ENCODE data around the gene COL3A1.

COL3A1 gene

DNA sequence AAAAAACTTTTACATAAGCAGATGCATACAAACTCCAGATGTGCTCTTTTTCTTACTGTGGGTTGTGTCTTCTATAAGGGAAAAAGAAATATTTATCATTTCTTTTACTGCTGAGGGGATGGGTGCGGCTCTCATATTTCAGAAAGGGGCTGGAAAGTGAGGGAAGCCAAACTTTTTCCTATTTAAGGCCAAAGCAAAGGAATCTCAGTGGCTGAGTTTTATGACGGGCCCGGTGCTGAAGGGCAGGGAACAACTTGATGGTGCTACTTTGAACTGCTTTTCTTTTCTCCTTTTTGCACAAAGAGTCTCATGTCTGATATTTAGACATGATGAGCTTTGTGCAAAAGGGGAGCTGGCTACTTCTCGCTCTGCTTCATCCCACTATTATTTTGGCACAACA is at the start of gene COL3A1:
TSS of gene COL3A1 (plus strand) at position 210 of the 400 bp plus-strand sequence. CDS start at position 327, 117 bp downstream.
- no peak for DNase-seq (ENCODE audit: extremely low read depth in 1 of 2, low read depth in 1 of 2)

- no peak for DNase-seq (ENCODE audit: extremely low read depth in 1 of 2, low read depth in 1 of 2)
Observed at GRCh38 chr2:188928643-188929042, 45.5 kb upstream of the COL3A1 start.

GRCh38 chr2:188931361-188931760 is 42.8 kb upstream of the COL3A1 start:
- no peak for DNase-seq (ENCODE audit: extremely low read depth in 1 of 2, low read depth in 1 of 2)

- no peak for DNase-seq (ENCODE audit: extremely low read depth in 1 of 2, low read depth in 1 of 2)
Observed at GRCh38 chr2:188937228-188938220, 36.6 kb upstream of the COL3A1 start.

DNA sequence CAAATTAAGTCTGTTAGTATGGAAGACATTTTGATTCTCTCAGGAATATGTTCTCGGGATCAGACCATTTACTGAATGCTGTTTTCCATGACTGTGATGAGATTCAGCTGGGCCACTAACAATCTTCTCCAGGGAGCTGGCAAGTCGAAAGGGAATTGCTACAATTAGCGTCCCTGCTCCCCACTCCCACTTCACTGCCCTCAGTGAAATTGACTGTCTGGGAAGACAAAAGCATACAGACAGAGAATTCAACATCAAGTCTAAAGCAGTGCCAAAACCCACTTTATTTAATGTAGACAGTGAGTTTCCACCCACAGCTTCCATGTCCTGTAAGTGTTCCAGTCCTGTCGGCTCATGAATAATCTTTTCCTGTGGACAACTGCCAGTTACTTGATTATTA is 34.0 kb upstream of the COL3A1 start:
- no peak for DNase-seq (ENCODE audit: extremely low read depth in 1 of 2, low read depth in 1 of 2)

GRCh38 chr2:188944442-188944841 is 29.7 kb upstream of the COL3A1 start:
- no peak for DNase-seq (ENCODE audit: extremely low read depth in 1 of 2, low read depth in 1 of 2)

DNA sequence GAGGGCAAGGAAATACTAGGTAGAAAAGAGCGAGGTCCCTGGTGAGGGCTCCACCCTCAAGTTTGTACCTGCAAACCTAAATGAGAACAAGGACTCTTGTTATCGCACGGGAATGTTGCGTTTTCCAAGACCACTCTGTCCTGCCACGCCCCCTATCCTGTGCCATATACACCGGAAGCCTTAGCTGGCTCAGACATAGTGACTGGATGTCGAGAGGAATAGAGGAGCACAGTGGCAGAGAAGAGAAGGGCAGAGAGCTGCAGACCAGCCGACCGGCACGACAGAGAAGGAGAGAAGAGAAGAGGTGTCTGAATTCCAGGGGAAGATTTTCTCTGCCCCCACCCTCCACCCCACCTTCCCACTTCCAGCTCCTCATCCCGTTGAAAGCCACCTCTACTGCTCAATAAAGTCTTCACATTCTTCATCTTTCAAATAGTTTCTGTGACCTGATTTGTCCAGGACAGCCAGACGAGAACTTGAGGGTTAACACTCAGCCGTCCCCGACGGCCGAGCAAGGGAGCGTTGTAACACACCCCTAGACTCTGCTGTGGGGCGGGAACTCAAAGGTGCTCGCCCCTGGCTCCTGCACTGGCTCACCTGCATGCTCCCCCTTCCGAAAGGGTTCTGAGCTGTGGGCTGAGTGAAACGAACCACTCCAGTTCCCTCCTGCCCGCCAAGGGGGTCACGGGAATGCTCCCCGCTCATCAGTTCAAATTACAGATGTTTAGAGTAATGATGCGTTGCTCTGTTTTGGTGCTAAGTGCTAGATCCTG is 24.9 kb upstream of the COL3A1 start:
- DNase-seq (ENCODE audit: extremely low read depth in 1 of 2, low read depth in 1 of 2): no peak

DNA sequence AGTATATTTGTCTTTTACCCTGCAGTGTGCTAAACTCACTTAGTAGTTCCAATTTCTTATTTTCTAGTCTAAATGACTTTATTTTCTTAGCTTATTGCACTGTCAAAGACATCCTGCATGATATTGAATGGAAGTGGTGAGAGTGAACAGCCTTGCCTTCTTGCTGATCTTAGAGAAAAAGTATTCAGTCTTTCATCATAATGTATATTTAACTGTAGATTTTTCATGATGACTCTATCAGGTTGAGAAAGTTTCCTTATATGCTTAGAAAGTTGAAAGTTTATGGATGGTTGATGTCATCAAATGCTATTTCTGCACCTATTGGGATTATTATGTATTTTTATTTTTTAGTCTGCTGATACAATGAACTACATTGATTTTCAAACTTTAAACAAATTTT is 21.3 kb upstream of the COL3A1 start:
- no peak for DNase-seq (ENCODE audit: extremely low read depth in 1 of 2, low read depth in 1 of 2)

DNA sequence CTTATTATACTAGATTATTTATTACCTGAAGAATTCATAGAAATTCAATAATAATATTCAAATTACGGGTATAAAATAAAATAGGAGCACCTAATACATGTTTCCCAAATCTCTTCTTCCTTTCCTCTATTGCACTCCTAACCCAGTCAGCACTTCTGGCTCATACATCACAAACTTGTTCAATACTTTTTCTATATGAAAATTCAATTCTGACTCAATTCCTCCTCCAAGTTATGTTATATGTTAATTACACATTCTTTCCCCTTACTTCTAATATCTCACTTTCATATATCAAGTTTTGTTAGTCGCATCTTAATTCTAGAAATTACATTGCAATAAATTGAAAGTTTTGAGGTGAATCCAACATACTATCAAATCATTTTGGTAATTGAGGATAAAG is 17.9 kb upstream of the COL3A1 start:
- DNase-seq (ENCODE audit: extremely low read depth in 1 of 2, low read depth in 1 of 2): no peak

GRCh38 chr2:188956961-188957360 is 17.2 kb upstream of the COL3A1 start:
- DNase-seq (ENCODE audit: extremely low read depth in 1 of 2, low read depth in 1 of 2): no peak

GRCh38 chr2:188957646-188958045 is 16.5 kb upstream of the COL3A1 start:
- no peak for DNase-seq (ENCODE audit: extremely low read depth in 1 of 2, low read depth in 1 of 2)

DNA sequence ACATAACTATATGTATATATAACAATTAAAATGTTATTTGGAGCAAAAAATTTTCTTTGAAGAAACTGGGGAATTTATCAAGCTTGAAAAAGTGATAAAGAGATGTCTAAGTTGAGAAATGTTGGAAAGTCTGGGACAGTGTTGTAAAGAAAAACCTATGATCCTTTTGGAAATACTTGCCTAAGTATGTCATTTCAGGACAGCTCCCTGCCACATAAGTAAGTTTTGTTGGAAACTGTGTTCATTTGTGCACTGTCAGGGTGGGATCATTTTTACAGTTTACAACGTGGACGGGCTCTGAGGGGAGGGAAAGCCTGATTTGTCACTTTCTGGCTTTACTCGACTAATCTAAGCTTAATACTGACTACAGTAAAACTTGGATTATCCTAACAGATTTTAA is 10.4 kb upstream of the COL3A1 start:
- DNase-seq (ENCODE audit: extremely low read depth in 1 of 2, low read depth in 1 of 2): no peak

GRCh38 chr2:188964976-188965546 is 9.1 kb upstream of the COL3A1 start:
- no peak for DNase-seq (ENCODE audit: extremely low read depth in 1 of 2, low read depth in 1 of 2)

DNA sequence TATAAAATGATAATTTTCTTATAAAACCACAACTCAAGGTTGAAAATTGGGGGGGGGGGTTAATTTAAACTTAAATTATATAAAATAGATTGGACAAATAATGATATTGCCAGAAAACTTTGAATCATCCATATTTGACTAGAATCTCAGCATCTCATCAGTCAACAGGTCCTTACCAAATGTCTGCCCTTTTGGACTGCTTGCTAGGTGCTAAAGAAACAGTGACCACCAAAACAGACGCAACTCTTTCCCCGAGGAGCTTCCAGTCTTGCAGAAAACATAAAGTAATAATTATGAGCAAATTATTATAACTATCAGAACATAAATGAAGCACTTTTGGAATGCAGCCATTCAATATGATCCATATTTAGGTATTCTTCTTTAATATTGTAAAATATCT is 8.6 kb upstream of the COL3A1 start:
- DNase-seq (ENCODE audit: extremely low read depth in 1 of 2, low read depth in 1 of 2): no peak

GRCh38 chr2:188966079-188966571 is 8.0 kb upstream of the COL3A1 start:
- DNase-seq (ENCODE audit: extremely low read depth in 1 of 2, low read depth in 1 of 2): no peak

GRCh38 chr2:188966728-188967440 is 7.3 kb upstream of the COL3A1 start:
- DNase-seq (ENCODE audit: extremely low read depth in 1 of 2, low read depth in 1 of 2): no peak

GRCh38 chr2:188969236-188969635 is 4.9 kb upstream of the COL3A1 start:
- no peak for DNase-seq (ENCODE audit: extremely low read depth in 1 of 2, low read depth in 1 of 2)

GRCh38 chr2:188969651-188970050 is 4.5 kb upstream of the COL3A1 start:
- no peak for DNase-seq (ENCODE audit: extremely low read depth in 1 of 2, low read depth in 1 of 2)

DNA sequence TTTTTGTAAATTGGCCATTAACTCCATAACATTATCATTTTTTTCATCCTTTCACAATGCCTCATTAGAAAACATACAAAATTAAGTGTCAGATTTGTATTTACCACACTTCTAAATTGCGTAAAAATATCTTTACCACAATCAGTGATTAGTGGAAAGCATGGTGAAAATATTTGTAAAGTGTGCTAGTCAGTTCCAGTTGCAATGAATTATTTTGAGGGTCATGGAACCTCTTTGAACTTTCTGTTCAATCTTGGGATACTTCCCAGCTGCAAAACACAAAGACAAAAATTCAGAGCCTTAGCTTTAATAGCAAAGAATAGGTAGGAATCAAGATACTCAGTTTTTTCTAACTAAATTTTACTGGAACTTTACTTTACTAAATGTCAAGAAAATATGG is 4.0 kb upstream of the COL3A1 start:
- no peak for DNase-seq (ENCODE audit: extremely low read depth in 1 of 2, low read depth in 1 of 2)

GRCh38 chr2:188971432-188971861 is 2.7 kb upstream of the COL3A1 start:
- DNase-seq (ENCODE audit: extremely low read depth in 1 of 2, low read depth in 1 of 2): no peak

- DNase-seq (ENCODE audit: extremely low read depth in 1 of 2, low read depth in 1 of 2): no peak
Observed at GRCh38 chr2:188973641-188974040, 532 bp upstream of the COL3A1 start.

Data from stimulated activated CD8-positive, alpha-beta memory T cell treated with anti-CD3 and anti-CD28 coated beads, Interleukin-7, amount 100 ng/mL, for 48 hours (primary cell).